GM12878 (cell line): ENCODE measurements around the gene EIF4EBP2.

Experiments
- BCL11A ChIP-seq: IDR thresholded peaks from 2 replicates; pipeline ENCODE4 v1.6.1; 2011; ENCODE audit warnings: low read depth, low read length
- BHLHE40 ChIP-seq, 2 experiments: fragments of 450-650 bp in 1 of 2; IDR thresholded peaks; 2 replicates each; pipeline ENCODE4 v1.6.1; 2011 to 2017; ENCODE audit warnings: low read depth in 2 of 2, borderline replicate concordance in 1 of 2, improper control_type of control experiment in 1 of 2, low read length in 1 of 2, mild to moderate bottlenecking in 1 of 2
- CREB1 ChIP-seq: IDR thresholded peaks from 2 replicates; pipeline ENCODE4 v1.6.1; 2012; ENCODE audit warnings: low read depth, mild to moderate bottlenecking, inconsistent platforms
- POLR2A ChIP-seq: IDR thresholded peaks from 2 replicates; pipeline ENCODE4 v1.6.1; 2011; ENCODE audit warnings: low read depth, mild to moderate bottlenecking, low read length
- TF ChIP-seq, protein P1 (sequence below), 3 experiments: IDR thresholded peaks in 2 of 3; conservative IDR thresholded peaks in 1 of 3; 2 replicates each; pipeline ENCODE4 v1.5.1; 2011; ENCODE audit warnings: low read depth in 3 of 3, low read length in 3 of 3, mild to moderate bottlenecking in 3 of 3, control low read depth in 2 of 3, moderate library complexity in 2 of 3, inconsistent platforms in 1 of 3, mixed read lengths in 1 of 3; ENCODE audit not compliant: control insufficient read depth in 2 of 3, insufficient read depth in 1 of 3; ENCODE audit errors: extremely low read depth in 1 of 3

DNA sequence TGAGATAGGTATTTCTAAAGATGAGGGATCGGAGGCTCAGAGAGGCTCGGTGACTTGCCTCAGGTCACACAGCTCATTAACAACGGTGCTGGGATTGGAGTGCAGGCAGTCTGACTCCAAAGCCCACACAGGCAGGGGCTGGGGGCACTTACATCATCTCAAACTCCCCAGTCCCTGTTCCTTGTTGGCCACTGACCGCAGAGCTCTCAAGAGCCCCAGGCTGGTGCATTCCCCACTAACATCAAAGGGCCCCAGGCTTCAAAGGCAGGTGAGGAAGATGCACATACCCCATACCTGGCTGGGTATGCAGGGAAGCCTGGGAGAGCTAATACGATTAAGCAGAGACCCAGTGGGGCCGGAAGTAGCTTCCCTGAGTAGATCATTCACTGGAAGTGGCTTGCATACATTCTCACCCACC, 51.3 kb downstream of the EIF4EBP2 start:
- TF ChIP-seq, protein P1, sequence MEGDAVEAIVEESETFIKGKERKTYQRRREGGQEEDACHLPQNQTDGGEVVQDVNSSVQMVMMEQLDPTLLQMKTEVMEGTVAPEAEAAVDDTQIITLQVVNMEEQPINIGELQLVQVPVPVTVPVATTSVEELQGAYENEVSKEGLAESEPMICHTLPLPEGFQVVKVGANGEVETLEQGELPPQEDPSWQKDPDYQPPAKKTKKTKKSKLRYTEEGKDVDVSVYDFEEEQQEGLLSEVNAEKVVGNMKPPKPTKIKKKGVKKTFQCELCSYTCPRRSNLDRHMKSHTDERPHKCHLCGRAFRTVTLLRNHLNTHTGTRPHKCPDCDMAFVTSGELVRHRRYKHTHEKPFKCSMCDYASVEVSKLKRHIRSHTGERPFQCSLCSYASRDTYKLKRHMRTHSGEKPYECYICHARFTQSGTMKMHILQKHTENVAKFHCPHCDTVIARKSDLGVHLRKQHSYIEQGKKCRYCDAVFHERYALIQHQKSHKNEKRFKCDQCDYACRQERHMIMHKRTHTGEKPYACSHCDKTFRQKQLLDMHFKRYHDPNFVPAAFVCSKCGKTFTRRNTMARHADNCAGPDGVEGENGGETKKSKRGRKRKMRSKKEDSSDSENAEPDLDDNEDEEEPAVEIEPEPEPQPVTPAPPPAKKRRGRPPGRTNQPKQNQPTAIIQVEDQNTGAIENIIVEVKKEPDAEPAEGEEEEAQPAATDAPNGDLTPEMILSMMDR (IDR thresholded peaks at IDR 0.05 in 2 of 3, conservative IDR thresholded peaks at IDR 0.05 in 1 of 3; ENCODE audit: control insufficient read depth in 2 of 3, extremely low read depth in 1 of 3, insufficient read depth in 1 of 3, low read depth in 3 of 3, low read length in 3 of 3) = no peak
- TF ChIP-seq POLR2A = no peak
- no peak for TF ChIP-seq CREB1
- TF ChIP-seq BCL11A = no peak
- TF ChIP-seq BHLHE40 (IDR thresholded peaks at IDR 0.05; ENCODE audit: borderline replicate concordance in 1 of 2, low read depth in 2 of 2, low read length in 1 of 2) = no peak
